Measurements from ENCODE around the gene LRRC32. TPM values are rescaled to one million over a fixed set of nuclear protein-coding genes. Genes with fewer than 3 reads are reported as not detected.

Gene LRRC32
- total RNA-seq, 120 experiments from 2014 or later: 8.2 to 56.1 (median 22.8) TPM

Other genes with a start within 250 kb of the LRRC32 start
- 10 to 100 TPM; 26.3 to 56.1 (median 37.3) TPM for gene EMSY, start 225.7 kb downstream of the LRRC32 start, total RNA-seq
- 1 to 10 TPM; 1.3 to 8.5 (median 3.4) TPM for gene TSKU, start 112.6 kb upstream of the LRRC32 start, total RNA-seq
- 10 to 100 TPM; 24.6 to 97.5 (median 41.3) TPM for gene ACER3, start 190.2 kb upstream of the LRRC32 start, total RNA-seq